ENCODE measurements around the gene TRHDE. TPM values are rescaled to one million over a fixed set of nuclear protein-coding genes. Genes with fewer than 3 reads are reported as not detected.

Gene TRHDE
- total RNA-seq, 1 experiment from 2014 or later, result 43.7 TPM

DNA sequence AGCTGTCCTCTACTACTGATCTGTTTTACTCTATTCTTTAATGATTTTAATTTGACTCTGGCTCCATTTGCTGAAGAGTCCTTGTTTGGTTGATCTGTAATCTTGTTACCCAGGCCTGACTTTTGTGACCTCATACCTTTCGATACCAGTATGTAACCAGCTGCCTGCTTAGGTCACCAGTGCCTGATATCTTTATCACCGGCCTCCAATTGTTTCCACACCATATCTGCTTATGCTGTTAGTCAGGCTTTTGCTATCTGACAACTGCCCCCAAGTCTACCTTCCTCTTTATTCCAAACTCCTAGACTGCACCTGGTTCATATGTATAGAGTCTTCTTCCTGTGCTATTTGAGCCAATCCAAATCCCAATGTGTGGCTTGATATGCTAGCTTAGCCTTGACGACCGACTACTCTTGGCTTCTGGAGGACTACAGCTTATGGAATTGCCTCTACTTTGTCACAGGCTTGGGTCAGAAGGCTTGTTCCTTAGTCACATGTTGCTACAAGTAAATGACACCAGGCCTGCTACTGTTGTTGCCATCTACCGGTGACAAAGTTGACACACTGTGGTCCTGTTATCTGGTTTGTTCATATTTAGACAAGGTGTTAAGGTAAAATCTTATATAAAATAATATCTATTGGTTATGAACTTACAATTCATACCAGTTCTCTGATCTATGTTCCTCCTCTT is 193.9 kb downstream of the TRHDE start:
- Mint-ChIP-seq H3K36me3 (ENCODE audit: insufficient read depth, unreplicated experiment) (no peaks in the 10 kb centered on the region), H3K4me3 (ENCODE audit: low read depth, unreplicated experiment) (no peak overlapping the region), H3K4me1 (ENCODE audit: low read depth, unreplicated experiment) (no peaks in the 10 kb centered on the region), H3K9me3 (ENCODE audit: low read depth, unreplicated experiment) (no peaks in the 10 kb centered on the region), H3K27me3 (ENCODE audit: unreplicated experiment) (no peaks in the 10 kb centered on the region), H3K27ac (ENCODE audit: unreplicated experiment) (no peak overlapping the region)
- intact Hi-C loops (cut with micrococcal nuclease; ENCODE audit: unreplicated experiment), result no loop called here
- BruUV-seq (replicated peaks), result no TSS peak
- TF ChIP-seq, protein P1, sequence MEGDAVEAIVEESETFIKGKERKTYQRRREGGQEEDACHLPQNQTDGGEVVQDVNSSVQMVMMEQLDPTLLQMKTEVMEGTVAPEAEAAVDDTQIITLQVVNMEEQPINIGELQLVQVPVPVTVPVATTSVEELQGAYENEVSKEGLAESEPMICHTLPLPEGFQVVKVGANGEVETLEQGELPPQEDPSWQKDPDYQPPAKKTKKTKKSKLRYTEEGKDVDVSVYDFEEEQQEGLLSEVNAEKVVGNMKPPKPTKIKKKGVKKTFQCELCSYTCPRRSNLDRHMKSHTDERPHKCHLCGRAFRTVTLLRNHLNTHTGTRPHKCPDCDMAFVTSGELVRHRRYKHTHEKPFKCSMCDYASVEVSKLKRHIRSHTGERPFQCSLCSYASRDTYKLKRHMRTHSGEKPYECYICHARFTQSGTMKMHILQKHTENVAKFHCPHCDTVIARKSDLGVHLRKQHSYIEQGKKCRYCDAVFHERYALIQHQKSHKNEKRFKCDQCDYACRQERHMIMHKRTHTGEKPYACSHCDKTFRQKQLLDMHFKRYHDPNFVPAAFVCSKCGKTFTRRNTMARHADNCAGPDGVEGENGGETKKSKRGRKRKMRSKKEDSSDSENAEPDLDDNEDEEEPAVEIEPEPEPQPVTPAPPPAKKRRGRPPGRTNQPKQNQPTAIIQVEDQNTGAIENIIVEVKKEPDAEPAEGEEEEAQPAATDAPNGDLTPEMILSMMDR (IDR thresholded peaks at IDR 0.05; ENCODE audit: unreplicated experiment), result no peak
- CTCF ChIA-PET, result no interaction called here
- no peak for DNase-seq

DNA sequence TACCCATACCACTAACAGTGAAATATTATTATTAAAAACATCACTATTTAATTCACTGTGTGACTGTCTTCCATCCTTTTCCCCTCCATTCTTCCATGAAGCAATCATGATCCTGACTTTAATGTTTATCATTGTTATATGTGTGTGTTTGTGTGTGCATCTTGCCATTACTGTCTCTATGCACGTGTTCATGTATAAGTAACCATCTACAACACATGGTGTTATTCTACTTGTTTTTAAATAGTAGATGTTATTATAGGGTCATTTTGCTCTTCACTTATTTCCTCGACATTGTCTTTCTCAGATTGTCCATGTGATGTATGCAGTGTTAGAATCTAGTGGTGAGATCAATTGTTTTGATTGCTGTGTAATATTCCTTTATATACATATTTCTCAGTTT is 195.8 kb downstream of the TRHDE start:
- no peaks in the 10 kb centered on the region for H3K36me3 Mint-ChIP-seq (ENCODE audit: insufficient read depth, unreplicated experiment)
- H3K27me3 Mint-ChIP-seq (ENCODE audit: unreplicated experiment), result no peaks in the 10 kb centered on the region
- H3K4me3 Mint-ChIP-seq (ENCODE audit: low read depth, unreplicated experiment), result no peak overlapping the region
- TF ChIP-seq, protein P1 (IDR thresholded peaks at IDR 0.05; ENCODE audit: unreplicated experiment), result no peak
- H3K27ac Mint-ChIP-seq (ENCODE audit: unreplicated experiment), result no peak overlapping the region
- no peak for DNase-seq
- intact Hi-C loops (cut with micrococcal nuclease; ENCODE audit: unreplicated experiment), result no loop called here
- CTCF ChIA-PET, result no interaction called here
- H3K9me3 Mint-ChIP-seq (ENCODE audit: low read depth, unreplicated experiment), result no peaks in the 10 kb centered on the region
- BruUV-seq (replicated peaks), result no TSS peak
- H3K4me1 Mint-ChIP-seq (ENCODE audit: low read depth, unreplicated experiment), result no peaks in the 10 kb centered on the region

DNA sequence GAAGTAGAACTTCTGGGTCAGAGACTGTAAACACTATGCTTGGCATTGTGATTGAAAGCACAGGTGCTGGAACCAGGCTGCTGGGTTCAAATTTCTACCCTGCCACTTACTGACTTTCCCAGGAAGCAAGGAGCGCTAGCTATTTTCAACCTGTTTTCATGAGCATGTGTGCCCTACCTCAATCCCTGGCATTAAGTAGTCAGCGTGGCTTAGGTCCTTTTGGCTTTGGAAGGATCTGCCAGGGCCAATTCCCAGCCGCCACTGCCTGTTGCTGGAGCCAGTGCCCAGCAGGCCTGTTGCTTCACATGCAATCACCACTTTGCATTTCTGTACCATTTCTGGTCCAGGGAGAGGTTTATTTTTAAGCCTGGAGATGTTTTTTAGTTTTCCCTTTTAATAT is 196.3 kb downstream of the TRHDE start:
- no peak overlapping the region for H3K27ac Mint-ChIP-seq (ENCODE audit: unreplicated experiment)
- CTCF ChIA-PET, result no interaction called here

DNA sequence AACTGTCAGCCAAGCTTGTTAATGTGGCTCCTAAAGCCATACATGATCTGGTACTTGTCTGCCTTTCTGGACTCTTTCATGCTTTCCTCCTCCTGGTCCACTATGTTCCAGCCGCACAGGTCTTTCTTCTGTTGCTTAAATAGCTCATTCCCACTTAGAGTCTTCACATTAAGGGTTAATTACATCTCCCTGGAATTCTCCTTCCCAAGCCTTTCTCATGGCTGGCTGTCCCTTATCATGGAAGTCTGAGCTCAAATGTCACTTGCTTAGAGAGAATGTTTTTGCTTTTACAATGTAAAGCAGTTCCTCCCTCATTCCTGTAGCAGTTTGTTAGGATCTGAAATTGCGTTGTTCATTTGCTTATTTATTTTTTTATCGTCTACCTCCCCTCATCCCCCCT is 199.6 kb downstream of the TRHDE start:
- Mint-ChIP-seq H3K36me3 (ENCODE audit: insufficient read depth, unreplicated experiment) (no peaks in the 10 kb centered on the region), H3K27me3 (ENCODE audit: unreplicated experiment) (no peaks in the 10 kb centered on the region), H3K4me3 (ENCODE audit: low read depth, unreplicated experiment) (no peak overlapping the region), H3K9me3 (ENCODE audit: low read depth, unreplicated experiment) (no peaks in the 10 kb centered on the region), H3K4me1 (ENCODE audit: low read depth, unreplicated experiment) (no peaks in the 10 kb centered on the region), H3K27ac (ENCODE audit: unreplicated experiment) (no peak overlapping the region)
- TF ChIP-seq, protein P1 (IDR thresholded peaks at IDR 0.05; ENCODE audit: unreplicated experiment), result no peak
- intact Hi-C loops (cut with micrococcal nuclease; ENCODE audit: unreplicated experiment), result no loop called here
- no peak for DNase-seq
- CTCF ChIA-PET, result no interaction called here
- BruUV-seq (replicated peaks), result no TSS peak

More for the DNA sequence above, 196.3 kb downstream of the TRHDE start:
- TF ChIP-seq, protein P1 (IDR thresholded peaks at IDR 0.05; ENCODE audit: unreplicated experiment), result no peak
- Mint-ChIP-seq H3K9me3 (ENCODE audit: low read depth, unreplicated experiment) (no peaks in the 10 kb centered on the region), H3K4me1 (ENCODE audit: low read depth, unreplicated experiment) (no peaks in the 10 kb centered on the region), H3K4me3 (ENCODE audit: low read depth, unreplicated experiment) (no peak overlapping the region), H3K36me3 (ENCODE audit: insufficient read depth, unreplicated experiment) (no peaks in the 10 kb centered on the region), H3K27me3 (ENCODE audit: unreplicated experiment) (no peaks in the 10 kb centered on the region)
- no peak for DNase-seq
- BruUV-seq (replicated peaks), result no TSS peak
- intact Hi-C loops (cut with micrococcal nuclease; ENCODE audit: unreplicated experiment), result no loop called here

Data from Calu3 (cell line).